GM19239 (cell line): Measurements from ENCODE around the gene AGBL4.

ENCODE experiments used
- DNase-seq: peaks from one replicate; pipeline ENCODE4 v3.0.0; 2011; ENCODE audit warnings: low spot score; ENCODE audit not compliant: insufficient read length
- FAIRE-seq: peaks from 2 replicates; lab custom pipeline; 2011; peaks lifted over from hg19 to GRCh38; lab: Jason Lieb, UNC

AGBL4 gene

DNA sequence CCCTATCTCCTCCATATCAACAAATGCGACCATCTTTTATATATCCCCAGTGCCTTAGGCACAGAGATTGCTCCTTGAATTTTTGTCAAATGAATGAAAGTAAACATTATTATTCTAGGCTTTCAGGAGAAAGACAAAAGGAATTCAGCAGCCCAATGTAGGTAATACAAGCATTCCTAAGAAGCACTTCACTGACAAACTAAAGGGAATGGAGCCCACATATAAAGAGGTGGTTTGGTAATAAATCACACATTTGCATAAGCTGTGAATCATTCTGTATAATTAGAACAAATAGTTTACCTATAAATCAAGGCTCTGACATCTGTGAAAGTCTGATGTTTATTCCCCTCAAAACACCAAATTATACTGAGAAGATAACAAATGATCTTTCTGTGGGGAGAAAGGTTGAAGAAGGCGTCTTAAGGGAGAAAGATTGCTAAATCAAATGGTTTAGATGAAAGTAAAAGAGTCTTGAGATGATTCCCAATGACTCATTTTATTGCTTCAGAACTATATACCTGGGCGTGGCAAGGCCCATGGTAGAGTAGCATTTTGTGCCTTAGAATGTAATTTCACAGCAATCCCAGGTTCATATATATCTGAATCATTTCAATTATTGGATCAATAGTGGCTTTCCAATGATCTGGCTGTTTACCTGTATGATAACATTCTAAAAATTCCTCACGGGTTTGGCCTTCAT is 558.1 kb downstream of the AGBL4 start:
- DNase-seq (no peak), FAIRE-seq (no peak)

DNA sequence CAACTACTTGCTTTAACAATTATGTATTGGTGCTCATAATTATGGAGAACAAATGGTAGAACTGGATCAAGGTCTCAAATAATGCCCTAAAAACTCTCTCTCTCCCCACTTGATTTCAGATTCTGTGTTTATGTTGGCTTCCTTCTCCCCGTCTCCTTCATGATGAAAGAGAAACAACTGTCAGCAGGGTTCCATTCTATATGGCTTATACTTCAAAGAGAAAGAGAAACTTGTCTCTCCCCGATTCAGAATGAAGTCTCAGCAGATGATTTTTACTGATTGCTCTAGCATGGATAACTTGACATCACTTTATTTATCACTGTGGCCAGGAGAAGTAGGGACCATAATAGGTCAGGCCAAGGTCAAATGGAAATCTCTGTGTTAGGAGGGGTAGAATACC is 575.6 kb downstream of the AGBL4 start:
- DNase-seq (no peak), FAIRE-seq (no peak)

DNA sequence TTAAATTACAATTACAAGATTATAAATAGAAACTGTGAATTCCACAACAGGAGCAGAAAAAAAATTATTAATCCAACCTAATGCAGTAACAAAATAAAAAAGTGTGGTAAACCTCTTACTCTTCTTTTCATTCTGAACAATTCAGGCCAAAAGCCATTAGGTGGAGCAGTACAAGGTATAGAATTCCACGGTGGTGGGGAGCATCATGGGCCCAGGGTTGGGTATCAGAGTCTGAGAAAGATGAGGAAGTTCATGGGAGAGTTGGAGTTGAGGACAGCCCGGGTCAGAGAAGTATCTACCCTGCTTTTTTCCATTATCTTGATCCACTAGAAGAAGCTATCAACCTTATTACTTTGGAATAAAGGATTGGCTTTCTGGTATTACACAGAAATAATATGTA is 586.9 kb downstream of the AGBL4 start:
- DNase-seq (no peak), FAIRE-seq (no peak)

- DNase-seq: no peak
- FAIRE-seq: no peak
Measured at GRCh38 chr1:49435291-49435690, 588.5 kb downstream of the AGBL4 start.

- no peak for DNase-seq
- no peak for FAIRE-seq
Measured at GRCh38 chr1:49424782-49425181, 599.0 kb downstream of the AGBL4 start.

DNA sequence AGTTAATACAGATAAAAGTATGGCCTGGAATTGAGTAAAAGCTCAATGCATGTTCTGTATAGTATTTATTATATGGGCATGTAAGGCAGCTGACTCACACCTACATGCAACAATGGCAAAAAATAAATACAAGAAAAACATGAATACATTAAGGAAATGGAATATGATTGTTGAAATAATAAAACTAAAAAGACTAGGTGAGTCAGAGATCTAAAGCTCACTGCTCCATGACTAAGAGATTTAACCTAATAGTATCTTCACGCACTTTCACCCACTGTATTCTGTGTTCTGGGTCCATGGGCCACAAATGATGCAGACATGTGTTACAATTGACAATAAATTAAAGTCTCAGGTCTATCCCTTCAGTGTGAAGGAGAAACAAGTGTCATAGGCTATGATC is 607.0 kb downstream of the AGBL4 start:
- DNase-seq (no peak), FAIRE-seq (no peak)

DNA sequence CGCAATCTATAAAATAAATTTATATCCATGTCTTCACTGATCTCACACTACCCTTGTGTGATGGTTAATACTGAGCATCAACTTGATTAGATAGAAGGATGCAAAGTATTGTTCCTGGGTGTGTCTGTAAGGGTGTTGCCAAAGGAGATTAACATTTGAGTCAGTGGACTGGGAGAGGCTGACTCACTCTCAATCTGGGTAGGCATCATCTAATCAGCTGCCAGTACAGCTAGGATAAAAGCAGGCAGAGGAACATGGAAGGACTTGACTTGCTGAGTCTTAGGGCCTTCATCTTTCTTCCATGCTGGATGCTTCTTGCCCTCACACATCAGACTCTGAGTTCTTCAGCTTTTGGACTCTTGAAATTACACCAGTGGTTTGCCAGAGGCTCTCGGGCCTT is 615.4 kb downstream of the AGBL4 start:
- DNase-seq: no peak
- FAIRE-seq: no peak

- DNase-seq: no peak
- FAIRE-seq: no peak
Measured at GRCh38 chr1:49397086-49397485, 626.7 kb downstream of the AGBL4 start.

GRCh38 chr1:49394200-49394599 is 629.6 kb downstream of the AGBL4 start:
- DNase-seq (no peak), FAIRE-seq (no peak)

DNA sequence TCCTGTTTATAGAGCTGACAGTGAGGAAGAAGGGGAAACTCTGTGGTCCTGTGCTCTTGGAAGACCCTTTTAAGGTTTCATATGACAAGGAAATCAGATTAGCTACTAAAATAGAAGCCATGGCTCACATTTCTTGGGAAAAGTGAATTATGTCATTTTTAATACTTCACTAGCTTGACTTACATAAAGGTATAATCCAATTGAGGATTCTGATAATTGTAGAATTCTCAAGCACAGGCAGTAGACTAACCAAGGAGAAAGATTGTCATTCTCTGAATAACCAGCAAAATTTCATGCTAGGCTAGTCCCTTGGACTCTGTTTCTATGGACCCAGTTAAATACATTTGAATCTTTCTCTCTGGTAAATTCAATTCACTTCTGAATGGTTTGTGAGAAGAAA is 634.1 kb downstream of the AGBL4 start:
- no peak for FAIRE-seq

GRCh38 chr1:49364676-49365075 is 659.1 kb downstream of the AGBL4 start:
- no peak for DNase-seq
- no peak for FAIRE-seq

More for the DNA sequence above, 634.1 kb downstream of the AGBL4 start:
- DNase-seq: no peak

DNA sequence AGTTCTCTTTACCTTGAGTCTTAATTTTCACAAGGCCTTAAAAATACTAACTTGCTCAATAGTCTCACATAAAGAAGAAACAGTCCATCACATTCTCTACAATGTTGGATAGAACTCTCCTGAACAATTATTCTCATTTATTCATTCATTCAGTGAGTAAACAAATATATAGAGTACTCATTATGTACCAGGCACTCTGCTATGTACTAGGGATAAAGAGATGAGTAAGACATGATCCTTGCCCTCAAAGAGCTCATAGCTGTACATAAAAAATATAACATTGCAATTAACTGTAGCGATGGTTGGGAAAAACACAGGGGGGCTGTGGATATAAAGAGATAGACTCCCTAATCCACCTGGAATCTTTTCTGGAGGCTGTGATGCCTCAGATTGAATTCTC is 660.1 kb downstream of the AGBL4 start:
- DNase-seq (no peak), FAIRE-seq (no peak)

DNA sequence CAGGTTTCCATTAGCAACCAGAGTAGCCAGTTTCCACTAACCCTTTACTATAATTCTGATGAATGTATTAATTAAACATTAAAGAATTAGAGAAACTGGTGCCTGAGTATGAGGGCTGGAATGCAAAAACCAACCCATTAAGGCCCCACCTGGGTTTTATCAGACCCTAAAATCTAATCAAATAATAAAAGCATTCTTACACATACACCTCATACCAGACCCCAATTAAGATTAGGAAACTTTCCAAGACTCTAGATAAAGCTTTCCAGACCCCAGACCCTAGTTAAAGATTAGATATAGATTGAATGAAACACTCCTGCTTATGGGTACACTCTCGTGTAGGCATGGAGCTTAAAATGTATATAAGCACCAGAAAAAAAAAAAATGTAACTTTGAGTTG is 665.7 kb downstream of the AGBL4 start:
- DNase-seq (no peak), FAIRE-seq (no peak)

DNA sequence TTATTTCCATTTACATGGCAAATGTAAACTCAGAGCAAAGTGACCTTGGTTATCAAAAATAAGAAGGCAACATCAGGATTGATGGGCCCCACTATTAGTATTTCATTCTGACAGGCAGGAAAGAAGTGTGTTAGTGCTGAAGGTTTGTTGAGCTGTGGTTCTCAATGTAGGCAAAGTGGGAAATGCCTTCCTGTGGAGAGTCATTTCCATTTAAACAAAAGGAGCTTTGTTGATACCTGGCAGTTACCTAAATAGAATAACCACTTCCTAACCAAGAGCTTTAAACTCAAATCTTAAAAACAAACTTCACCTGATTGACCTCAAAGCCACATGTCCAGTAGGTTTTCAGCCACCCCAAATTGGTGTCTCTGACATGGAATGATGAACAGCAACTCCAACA is 667.2 kb downstream of the AGBL4 start:
- DNase-seq: no peak
- no peak for FAIRE-seq

GRCh38 chr1:49351768-49352167 is 672.0 kb downstream of the AGBL4 start:
- FAIRE-seq (no peak), DNase-seq (no peak)

GRCh38 chr1:49346767-49347349 is 676.9 kb downstream of the AGBL4 start:
- DNase-seq (no peak), FAIRE-seq (no peak)

DNA sequence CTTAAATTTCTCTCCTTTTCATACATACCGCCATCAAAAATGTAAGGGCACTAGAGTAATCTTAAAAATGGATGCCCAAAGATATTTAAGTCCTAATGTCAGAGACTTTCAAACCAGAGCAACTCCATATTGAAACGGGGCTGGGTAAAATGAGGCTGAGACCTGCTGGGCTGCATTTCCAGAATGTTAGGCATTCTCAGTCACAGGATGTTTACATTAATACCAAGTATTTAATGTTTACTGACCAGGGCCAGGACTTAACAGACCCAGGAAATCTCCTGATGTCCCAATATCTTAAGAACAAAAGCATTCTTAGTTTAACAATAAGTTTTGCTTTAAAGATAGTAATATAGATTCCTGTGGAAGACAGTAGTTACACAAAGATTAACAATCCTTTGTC is 683.2 kb downstream of the AGBL4 start:
- FAIRE-seq: no peak
- no peak for DNase-seq

DNA sequence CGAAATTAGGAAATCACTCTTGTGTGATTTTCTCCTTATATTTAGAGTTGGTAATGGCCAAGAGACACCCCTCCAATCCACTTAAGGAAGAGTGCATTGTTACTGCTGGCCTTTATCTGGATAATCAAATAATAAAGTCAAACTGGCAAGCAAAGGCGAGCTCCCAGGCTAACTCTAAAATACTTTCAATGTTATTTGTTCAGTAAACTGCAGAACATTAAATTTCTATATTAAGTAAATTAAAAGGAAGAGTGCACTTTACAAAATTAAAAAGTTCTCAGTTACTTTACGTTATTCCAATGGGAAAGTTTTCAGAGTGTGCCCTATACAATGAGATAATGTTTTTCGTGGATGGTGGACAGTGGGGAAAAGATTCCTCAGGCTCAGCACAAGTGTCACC is 684.7 kb downstream of the AGBL4 start:
- FAIRE-seq (no peak), DNase-seq (no peak)

DNA sequence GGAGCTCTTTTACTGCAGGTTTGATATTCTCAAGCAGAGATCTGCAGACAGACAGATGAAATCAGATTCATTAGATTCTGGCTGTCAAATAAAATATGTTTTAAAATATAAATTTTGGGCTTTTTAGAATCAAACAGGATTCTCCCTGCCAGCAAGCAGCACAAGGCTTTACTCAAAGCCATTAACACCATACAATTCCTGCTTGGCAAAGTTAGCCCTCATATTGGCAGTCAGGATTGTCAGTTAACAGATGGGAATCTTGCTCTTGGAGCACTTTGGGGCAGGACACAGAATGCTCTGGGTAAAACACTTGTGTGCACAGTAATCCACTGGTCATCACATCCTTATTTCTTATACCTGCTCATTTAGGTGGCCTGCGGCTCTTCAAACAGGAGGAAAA is 686.5 kb downstream of the AGBL4 start:
- DNase-seq (no peak), FAIRE-seq (no peak)

GRCh38 chr1:49333906-49334305 is 689.8 kb downstream of the AGBL4 start:
- DNase-seq: no peak
- no peak for FAIRE-seq

GRCh38 chr1:49331066-49331852 is 692.5 kb downstream of the AGBL4 start:
- FAIRE-seq (no peak), DNase-seq (no peak)
